ENCODE results near the gene ZNF366.

ZNF366 gene

GRCh38 chr5:72507231-72507906, at the start of gene ZNF366:
Gene ZNF366, minus strand, starts transcription at chr5:72507410. Its CDS starts 45,914 bp downstream, at chr5:72461496.
- no peak for FAIRE-seq

- no peak for FAIRE-seq
Measured at GRCh38 chr5:72556351-72557166, 49.3 kb upstream of the ZNF366 start.

GRCh38 chr5:72555871-72556270, 48.7 kb upstream of the ZNF366 start:
- no peak for FAIRE-seq

GRCh38 chr5:72554897-72555296, 47.7 kb upstream of the ZNF366 start:
- FAIRE-seq = no peak

GRCh38 chr5:72552041-72552557, 44.9 kb upstream of the ZNF366 start:
- FAIRE-seq = no peak

GRCh38 chr5:72550595-72550994, 43.4 kb upstream of the ZNF366 start:
- FAIRE-seq = no peak

GRCh38 chr5:72543811-72544210, 36.6 kb upstream of the ZNF366 start:
- FAIRE-seq = no peak

GRCh38 chr5:72543365-72543764, 36.2 kb upstream of the ZNF366 start:
- no peak for FAIRE-seq

- no peak for FAIRE-seq
Measured at GRCh38 chr5:72542695-72543094, 35.5 kb upstream of the ZNF366 start.

GRCh38 chr5:72541501-72542225, 34.5 kb upstream of the ZNF366 start:
- no peak for FAIRE-seq

GRCh38 chr5:72540759-72541438, 33.7 kb upstream of the ZNF366 start:
- no peak for FAIRE-seq

GRCh38 chr5:72539726-72540125, 32.5 kb upstream of the ZNF366 start:
- no peak for FAIRE-seq

- no peak for FAIRE-seq
Measured at GRCh38 chr5:72539038-72539437, 31.8 kb upstream of the ZNF366 start.

GRCh38 chr5:72537166-72537565, 30.0 kb upstream of the ZNF366 start:
- FAIRE-seq = no peak

GRCh38 chr5:72531496-72532190, 24.4 kb upstream of the ZNF366 start:
- no peak for FAIRE-seq

- no peak for FAIRE-seq
Measured at GRCh38 chr5:72530196-72530595, 23.0 kb upstream of the ZNF366 start.

GRCh38 chr5:72529383-72529782, 22.2 kb upstream of the ZNF366 start:
- no peak for FAIRE-seq

GRCh38 chr5:72525816-72526215, 18.6 kb upstream of the ZNF366 start:
- FAIRE-seq = no peak

- peak; percentile 77 for FAIRE-seq
Measured at GRCh38 chr5:72523960-72524582, 16.9 kb upstream of the ZNF366 start.

GRCh38 chr5:72522607-72523006, 15.4 kb upstream of the ZNF366 start:
- no peak for FAIRE-seq

- FAIRE-seq = no peak
Measured at GRCh38 chr5:72519111-72519510, 11.9 kb upstream of the ZNF366 start.

All from colon (tissue), 2 donors.